ACC112 (cell line): ENCODE results near the gene SGCE.

Experiments
- H2AFZ ChIP-seq: fragments of 200-600 bp; sonication (generic); one replicate; pipeline ENCODE4 v1.6.0; 2017; ENCODE audit warnings: antibody characterized with exemption, low read length; ENCODE audit not compliant: unreplicated experiment
- H3K27ac ChIP-seq: fragments of 200-600 bp; sonication (generic); 2 replicates; pipeline ENCODE4 v1.5.1; 2014; ENCODE audit warnings: low read depth, mild to moderate bottlenecking, antibody characterized with exemption, low read length, moderate library complexity
- H3K27me3 ChIP-seq: fragments of 200-600 bp; sonication (generic); 2 replicates; pipeline ENCODE4 v1.6.1; 2014; ENCODE audit warnings: mild to moderate bottlenecking, antibody characterized with exemption, low read length, moderate library complexity, mixed read lengths; ENCODE audit not compliant: insufficient read depth
- H3K36me3 ChIP-seq: fragments of 200-600 bp; sonication (generic); 2 replicates; pipeline ENCODE4 v1.6.1; 2016; ENCODE audit warnings: mild to moderate bottlenecking, antibody characterized with exemption, low read length, moderate library complexity, mixed read lengths; ENCODE audit not compliant: insufficient read depth
- H3K4me1 ChIP-seq: fragments of 200-600 bp; sonication (generic); one replicate; pipeline ENCODE4 v1.6.1; 2016; ENCODE audit warnings: low read length, mixed read lengths; ENCODE audit not compliant: insufficient read depth, unreplicated experiment, control insufficient read depth
- H3K4me3 ChIP-seq: fragments of 200-600 bp; sonication (generic); 2 replicates; pipeline ENCODE4 v1.5.1; 2014; ENCODE audit warnings: mild to moderate bottlenecking, low read depth, low read length
- H3K79me2 ChIP-seq: fragments of 200-600 bp; sonication (generic); one replicate; pipeline ENCODE4 v1.6.0; 2016; ENCODE audit warnings: low read length; ENCODE audit not compliant: control insufficient read depth, unreplicated experiment, insufficient read depth

Gene SGCE

GRCh38 chr7:94621120-94621519 lies 34.8 kb downstream of the SGCE start:
- Histone ChIP-seq H3K27me3 (no peaks in the 10 kb centered on the region), H3K27ac (peak overlapping the region; percentile 63; the same call in 1 of the 2 replicates), H2AFZ (no peak overlapping the region), H3K36me3 (peaks cover 15% of the 10 kb centered on the region), H3K79me2 (no peaks in the 10 kb centered on the region), H3K4me1 (peaks cover 12% of the 10 kb centered on the region), H3K4me3 (no peak overlapping the region; the same call in 1 of the 2 replicates)

- H3K4me1 ChIP-seq = peaks cover 12% of the 10 kb centered on the region
- no peaks in the 10 kb centered on the region for H3K27me3 ChIP-seq
- peaks cover 19% of the 10 kb centered on the region for H3K36me3 ChIP-seq
- no peak overlapping the region; the same call in 1 of the 2 replicates for H3K4me3 ChIP-seq
- no peaks in the 10 kb centered on the region for H3K79me2 ChIP-seq
- no peak overlapping the region for H2AFZ ChIP-seq
- H3K27ac ChIP-seq = peak overlapping the region; percentile 63; the same call in 1 of the 2 replicates
Measured at GRCh38 chr7:94620703-94621118, 35.2 kb downstream of the SGCE start.

GRCh38 chr7:94618126-94618525 lies 37.8 kb downstream of the SGCE start:
- Histone ChIP-seq H3K27me3 (no peaks in the 10 kb centered on the region), H2AFZ (no peak overlapping the region), H3K4me1 (peaks cover 12% of the 10 kb centered on the region), H3K4me3 (no peak overlapping the region), H3K27ac (no peak overlapping the region), H3K36me3 (peaks cover 21% of the 10 kb centered on the region), H3K79me2 (no peaks in the 10 kb centered on the region)

GRCh38 chr7:94616855-94617254 lies 39.1 kb downstream of the SGCE start:
- peaks cover 21% of the 10 kb centered on the region for H3K36me3 ChIP-seq
- H3K4me3 ChIP-seq = no peak overlapping the region
- peaks cover 12% of the 10 kb centered on the region for H3K4me1 ChIP-seq
- no peak overlapping the region for H2AFZ ChIP-seq
- H3K27me3 ChIP-seq = no peaks in the 10 kb centered on the region
- no peak overlapping the region for H3K27ac ChIP-seq
- H3K79me2 ChIP-seq = no peaks in the 10 kb centered on the region

DNA sequence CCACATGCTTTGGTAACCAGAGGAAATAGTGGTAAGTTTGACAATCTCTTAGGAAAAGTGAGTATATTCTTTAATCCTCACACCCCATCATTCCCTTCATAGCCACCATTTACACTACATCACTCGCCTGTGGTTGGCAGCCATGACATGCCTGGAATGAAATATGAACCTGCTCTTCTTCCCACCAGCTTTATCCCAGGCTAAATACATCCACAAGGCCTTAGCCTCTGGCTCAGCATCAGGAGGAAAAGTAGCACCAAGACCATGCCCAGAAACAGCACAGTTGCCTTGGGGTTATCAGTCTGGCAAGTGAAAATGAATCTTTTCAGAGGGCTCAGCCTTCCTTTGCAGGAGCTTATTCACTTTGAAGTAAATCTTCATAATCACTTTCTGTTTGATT lies 40.3 kb downstream of the SGCE start:
- no peak overlapping the region for H3K4me3 ChIP-seq
- H3K36me3 ChIP-seq = peaks cover 25% of the 10 kb centered on the region
- H3K27ac ChIP-seq = no peak overlapping the region
- H3K27me3 ChIP-seq = no peaks in the 10 kb centered on the region
- H2AFZ ChIP-seq = no peak overlapping the region
- no peaks in the 10 kb centered on the region for H3K79me2 ChIP-seq
- H3K4me1 ChIP-seq = peaks cover 5% of the 10 kb centered on the region

DNA sequence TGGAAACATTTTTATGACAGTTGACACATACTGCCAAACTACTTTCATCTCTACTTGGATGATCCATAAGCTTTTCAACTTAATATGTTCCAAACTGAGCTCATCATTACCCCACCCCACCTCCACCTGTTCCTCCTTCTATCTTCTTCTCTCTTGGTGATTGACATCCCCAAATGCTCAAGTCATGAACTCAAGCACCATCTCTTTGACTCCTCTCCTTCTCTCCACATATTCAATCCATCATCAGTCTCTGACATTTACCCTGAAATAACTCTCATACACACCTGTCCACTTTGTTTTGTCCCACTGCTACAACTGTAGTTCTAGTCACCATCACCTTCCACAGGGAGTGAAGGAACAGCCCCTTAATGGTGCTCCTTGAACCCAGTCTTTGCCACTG lies 43.3 kb downstream of the SGCE start:
- Histone ChIP-seq H3K79me2 (no peaks in the 10 kb centered on the region), H3K27ac (no peak overlapping the region), H2AFZ (no peak overlapping the region), H3K27me3 (no peaks in the 10 kb centered on the region), H3K36me3 (peaks cover 23% of the 10 kb centered on the region), H3K4me3 (no peak overlapping the region), H3K4me1 (no peaks in the 10 kb centered on the region)

GRCh38 chr7:94612253-94612652 lies 43.7 kb downstream of the SGCE start:
- H2AFZ ChIP-seq = no peak overlapping the region
- H3K4me1 ChIP-seq = no peaks in the 10 kb centered on the region
- H3K79me2 ChIP-seq = no peaks in the 10 kb centered on the region
- H3K27ac ChIP-seq = no peak overlapping the region
- no peak overlapping the region for H3K4me3 ChIP-seq
- H3K36me3 ChIP-seq = peaks cover 23% of the 10 kb centered on the region
- H3K27me3 ChIP-seq = no peaks in the 10 kb centered on the region

GRCh38 chr7:94609561-94609960 lies 46.4 kb downstream of the SGCE start:
- H3K4me1 ChIP-seq = no peaks in the 10 kb centered on the region

GRCh38 chr7:94605031-94605430 lies 50.9 kb downstream of the SGCE start:
- H3K36me3 ChIP-seq = peaks cover 10% of the 10 kb centered on the region; the same call in 1 of the 2 replicates

More at GRCh38 chr7:94609561-94609960, 46.4 kb downstream of the SGCE start:
- H3K27me3 ChIP-seq = no peaks in the 10 kb centered on the region
- H3K79me2 ChIP-seq = no peaks in the 10 kb centered on the region
- H3K27ac ChIP-seq = no peak overlapping the region
- H3K4me3 ChIP-seq = no peak overlapping the region
- no peak overlapping the region for H2AFZ ChIP-seq
- peaks cover 16% of the 10 kb centered on the region; the same call in 1 of the 2 replicates for H3K36me3 ChIP-seq

DNA sequence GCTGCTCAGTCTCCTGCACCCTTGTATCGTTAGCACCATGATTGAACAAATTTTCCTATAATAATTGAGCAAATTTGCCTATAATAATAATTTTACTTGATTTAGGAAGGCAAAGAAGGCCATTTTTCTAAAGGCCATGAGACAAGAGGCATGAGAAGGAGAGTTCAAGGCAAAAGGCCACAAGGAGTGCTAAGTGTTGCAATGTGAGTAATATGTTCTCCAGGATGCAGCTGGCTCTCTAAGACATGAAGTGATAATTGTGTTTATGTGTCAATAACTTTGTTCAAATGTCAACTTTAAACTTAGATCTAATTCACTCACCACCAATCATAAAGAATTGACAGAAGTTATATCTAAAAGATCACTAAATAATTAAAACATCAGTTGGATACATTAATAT lies 53.8 kb downstream of the SGCE start:
- no peak overlapping the region for H3K27ac ChIP-seq
- no peaks in the 10 kb centered on the region for H3K27me3 ChIP-seq
- peaks cover 7% of the 10 kb centered on the region for H3K4me1 ChIP-seq
- H2AFZ ChIP-seq = no peak overlapping the region
- H3K36me3 ChIP-seq = peaks cover 13% of the 10 kb centered on the region; the same call in 1 of the 2 replicates
- no peak overlapping the region for H3K4me3 ChIP-seq
- no peaks in the 10 kb centered on the region for H3K79me2 ChIP-seq

More at GRCh38 chr7:94605031-94605430, 50.9 kb downstream of the SGCE start:
- Histone ChIP-seq H3K27ac (no peak overlapping the region), H3K4me3 (no peak overlapping the region), H3K4me1 (peaks cover 7% of the 10 kb centered on the region), H3K79me2 (no peaks in the 10 kb centered on the region), H2AFZ (no peak overlapping the region), H3K27me3 (no peaks in the 10 kb centered on the region)

GRCh38 chr7:94600267-94600666 lies 55.7 kb downstream of the SGCE start:
- no peak overlapping the region for H3K4me3 ChIP-seq
- no peaks in the 10 kb centered on the region for H3K79me2 ChIP-seq
- peaks cover 7% of the 10 kb centered on the region for H3K4me1 ChIP-seq
- H3K27ac ChIP-seq = no peak overlapping the region
- peaks cover 13% of the 10 kb centered on the region for H3K36me3 ChIP-seq
- H3K27me3 ChIP-seq = no peaks in the 10 kb centered on the region
- no peak overlapping the region for H2AFZ ChIP-seq
